ENCODE data around the gene SLC10A1.
"Not testable (repeated sequence)": the region's sequence is repeated elsewhere in the genome, so short reads cannot be mapped to it uniquely, and the experiment has no call there.

The SLC10A1 gene

DNA sequence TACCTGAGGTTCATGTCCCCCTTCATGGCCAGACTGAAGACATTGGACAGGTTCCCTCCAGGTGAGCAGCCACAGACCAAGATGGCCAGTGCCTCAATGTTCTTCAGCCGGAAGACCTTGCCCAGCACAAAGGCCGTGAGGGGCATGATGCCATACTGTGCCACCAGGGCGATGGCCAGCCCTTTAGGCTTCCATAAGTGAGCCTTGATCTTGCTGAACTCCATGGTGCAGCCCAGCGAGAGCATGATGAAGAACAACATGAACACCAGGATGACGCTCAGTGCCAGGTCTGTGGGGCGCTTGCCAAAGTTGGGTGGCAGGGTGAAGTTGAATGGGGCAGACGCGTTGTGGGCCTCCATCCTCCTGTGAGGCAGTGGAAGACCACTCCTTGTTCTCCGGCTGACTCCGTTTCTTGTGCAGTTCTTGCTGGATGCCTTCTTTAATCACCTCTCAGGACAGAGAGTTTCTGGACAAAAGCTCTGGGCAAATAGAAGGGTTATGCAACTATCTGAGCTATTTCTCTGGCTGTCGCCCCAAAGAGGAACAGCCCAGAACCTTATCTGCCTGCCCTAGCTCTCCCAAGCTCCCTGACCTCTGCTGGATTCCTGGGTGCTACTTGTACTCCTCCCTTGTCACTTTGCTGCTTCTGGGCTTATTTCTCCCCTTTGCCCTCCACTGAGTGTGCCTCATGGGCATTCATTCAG is at the start of gene SLC10A1:
SLC10A1 (minus strand) TSS at position 445 of the 704 bp plus-strand sequence; CDS start at position 359, 86 bp downstream.
- no peak for DNase-seq (ENCODE audit: low spot score)

DNA sequence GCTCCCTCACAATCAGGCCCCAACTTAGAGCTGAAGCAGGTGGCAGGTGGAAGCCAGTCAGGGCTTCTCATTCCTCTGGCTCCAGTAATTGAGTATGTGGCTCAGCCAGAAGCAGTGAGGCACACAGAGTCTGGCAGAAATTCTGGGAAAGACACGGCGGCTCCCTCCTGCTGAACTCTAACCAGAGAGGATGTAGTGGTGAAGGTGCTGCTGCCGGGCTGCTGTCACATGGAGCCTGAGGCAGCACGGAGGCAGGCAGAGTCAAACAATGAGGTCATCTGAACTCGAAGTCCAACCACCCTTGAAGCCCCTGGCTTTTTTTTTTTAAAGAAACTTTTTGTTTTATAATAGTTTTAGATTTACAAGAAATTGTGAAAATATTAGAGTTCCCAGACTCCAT is 48.7 kb upstream of the SLC10A1 start:
- DNase-seq (ENCODE audit: low spot score): no peak

DNA sequence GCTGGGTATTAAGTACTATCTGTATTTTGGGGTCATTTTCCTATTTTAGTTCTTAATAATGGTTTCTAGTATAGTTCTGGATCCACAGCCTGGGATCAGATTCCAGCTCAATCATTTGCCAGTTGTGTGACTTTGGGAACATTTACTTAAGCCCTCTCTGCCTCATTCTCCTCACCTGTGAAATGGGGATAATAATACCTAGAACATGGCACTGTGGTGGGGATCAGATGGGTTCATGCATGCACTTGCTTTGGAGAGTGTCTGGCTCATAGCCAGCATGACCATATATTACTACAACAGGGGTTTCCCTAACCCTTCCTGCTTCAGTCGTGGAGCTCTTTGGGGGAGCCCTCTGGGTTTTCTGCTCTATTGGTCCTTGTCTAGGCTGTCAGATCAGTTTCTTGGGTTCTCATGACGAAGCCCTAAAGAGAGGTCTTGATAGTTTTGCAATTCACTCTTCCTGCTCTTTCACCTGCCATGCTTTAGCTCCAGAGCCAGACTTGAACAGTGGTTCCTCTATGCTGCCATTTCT is 48.1 kb upstream of the SLC10A1 start:
- no peak for DNase-seq (ENCODE audit: low spot score)

DNA sequence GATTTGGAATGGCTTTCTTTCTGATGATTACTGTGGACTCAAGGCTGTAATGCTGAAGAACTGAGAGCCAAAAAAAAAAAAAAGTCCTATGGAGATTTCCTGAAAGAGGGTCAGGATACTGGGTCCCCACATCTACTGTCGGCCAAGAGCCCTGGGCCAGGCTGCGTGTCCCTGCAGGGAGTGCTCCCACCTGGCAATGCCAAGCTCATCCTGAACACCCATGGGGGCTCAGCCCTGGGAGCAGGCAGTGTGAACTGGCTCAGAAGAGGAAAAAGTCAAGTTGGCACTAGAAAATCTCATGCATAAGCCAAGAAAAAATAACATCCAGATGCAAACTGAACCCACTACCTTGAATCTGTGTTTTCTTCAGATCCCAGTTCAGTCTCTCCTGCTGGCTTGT is 47.1 kb upstream of the SLC10A1 start:
- DNase-seq (ENCODE audit: low spot score): no peak

DNA sequence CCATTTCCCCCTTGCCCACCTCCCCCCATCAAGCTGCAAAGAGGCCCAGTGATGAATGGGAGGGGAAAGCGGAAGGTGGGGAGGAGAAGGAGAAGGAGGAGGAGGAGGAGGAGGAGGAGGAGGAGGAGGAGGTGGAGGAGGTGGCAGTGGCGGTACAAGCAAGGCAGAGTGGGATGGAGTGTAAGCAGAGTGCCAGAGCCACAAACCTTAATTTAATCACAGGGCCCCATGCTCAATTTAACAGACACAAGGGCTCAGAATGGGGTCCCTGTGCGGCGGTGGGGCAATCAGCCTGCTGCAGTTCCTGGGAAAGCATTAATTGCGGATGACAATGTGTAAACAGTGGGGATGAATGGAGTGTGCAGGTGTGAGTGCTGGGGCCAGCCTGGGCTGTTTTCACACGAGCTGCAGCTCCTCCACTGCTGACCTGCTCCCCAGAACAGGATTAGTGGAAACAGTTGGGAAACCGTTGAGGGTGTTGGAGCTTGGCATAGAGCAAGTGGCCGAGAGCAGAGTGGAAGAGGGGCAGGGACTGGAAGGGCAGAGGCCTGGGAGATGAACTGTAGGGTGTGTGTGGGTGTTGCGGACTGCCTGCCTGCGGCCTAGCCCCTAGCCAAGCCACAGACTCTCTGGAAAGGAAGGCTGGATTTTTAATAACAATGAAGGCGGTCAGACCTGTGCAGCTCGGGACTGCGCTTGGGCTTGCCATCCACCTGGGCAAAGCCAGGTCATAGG is 45.8 kb upstream of the SLC10A1 start:
- no peak for DNase-seq (ENCODE audit: low spot score)

DNA sequence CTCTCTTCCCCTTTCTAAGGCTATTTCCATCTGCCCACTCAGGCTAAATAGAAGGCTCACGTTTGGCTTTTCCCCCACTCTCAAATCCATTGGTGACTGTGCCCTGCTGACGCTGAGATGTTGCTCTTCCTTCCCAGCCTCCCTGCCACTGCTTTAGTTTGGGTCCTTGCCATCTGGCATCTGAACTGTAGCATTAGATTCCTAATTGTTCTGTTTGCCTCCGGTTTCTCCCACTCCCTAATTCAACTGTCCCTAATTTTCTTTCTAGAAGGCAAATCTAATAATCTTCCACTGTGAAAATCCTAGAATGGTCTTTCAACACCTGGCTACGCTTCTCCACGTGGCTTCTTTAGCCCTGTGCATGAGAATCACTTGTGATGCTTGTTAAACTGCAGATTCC is 44.6 kb upstream of the SLC10A1 start:
- DNase-seq (ENCODE audit: low spot score): no peak

DNA sequence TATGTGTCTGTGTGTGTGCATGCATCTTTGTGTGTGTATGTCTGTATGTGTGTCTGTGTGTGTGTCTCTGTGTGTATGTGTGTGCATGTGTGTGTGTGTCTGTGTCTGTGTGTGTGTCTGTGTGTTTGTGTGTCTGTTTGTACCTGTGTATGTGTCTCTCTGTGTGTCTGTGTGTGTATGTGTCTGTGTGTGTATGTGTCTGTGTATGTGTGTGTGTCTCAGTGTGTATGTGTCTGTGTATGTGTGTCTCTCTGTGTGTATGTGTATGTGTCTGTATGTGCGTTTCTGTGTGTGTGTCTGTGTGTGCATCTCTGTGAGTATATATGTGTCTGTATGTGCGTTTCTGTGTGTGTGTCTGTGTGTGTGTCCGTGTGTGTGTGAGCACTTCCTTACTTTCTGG is 42.6 kb upstream of the SLC10A1 start:
- DNase-seq (ENCODE audit: low spot score): no peak

DNA sequence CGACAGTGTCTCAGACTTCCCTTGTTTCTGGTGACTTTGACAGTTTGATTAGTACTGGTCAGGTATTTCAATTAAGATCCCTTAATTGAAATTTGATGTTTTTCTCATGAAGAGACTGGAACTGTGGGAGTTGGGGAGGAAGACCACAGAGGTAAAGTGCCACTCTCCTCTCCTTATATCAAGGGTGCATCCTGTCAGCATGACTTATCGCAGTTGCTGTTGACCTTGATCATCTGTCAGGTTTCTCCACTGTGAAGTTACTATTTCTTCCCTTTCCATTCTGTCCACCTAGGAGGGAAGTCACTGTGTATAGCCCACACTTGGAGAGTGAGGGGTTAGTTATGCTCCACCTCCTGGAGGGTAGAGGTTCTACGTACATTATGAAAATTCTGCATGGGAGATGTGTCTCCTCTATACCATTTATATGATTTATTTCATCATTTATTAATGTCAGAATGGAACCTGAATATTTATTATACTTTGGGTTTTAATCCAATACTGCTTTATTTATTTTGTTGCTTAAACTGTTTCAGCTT is 41.9 kb upstream of the SLC10A1 start:
- DNase-seq (ENCODE audit: low spot score): no peak

DNA sequence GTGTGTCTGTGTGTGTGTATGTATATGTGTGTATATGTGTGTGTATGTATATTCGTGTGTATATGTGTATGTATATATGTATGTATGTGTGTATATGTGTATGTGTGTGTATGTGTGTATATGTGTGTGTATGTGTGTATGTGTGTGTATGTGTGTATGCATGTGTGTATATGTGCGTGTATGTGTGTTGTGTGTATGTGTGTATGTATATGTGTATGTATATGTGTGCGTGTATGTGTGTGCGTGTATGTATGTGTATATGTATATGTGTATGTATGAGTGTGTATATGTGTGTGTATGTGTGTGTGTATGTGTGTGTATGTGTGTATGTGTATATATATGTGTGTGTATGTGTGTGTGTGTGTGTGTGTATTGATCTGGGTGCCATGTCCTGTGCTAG is 31.8 kb upstream of the SLC10A1 start:
- DNase-seq (ENCODE audit: low spot score): no peak

DNA sequence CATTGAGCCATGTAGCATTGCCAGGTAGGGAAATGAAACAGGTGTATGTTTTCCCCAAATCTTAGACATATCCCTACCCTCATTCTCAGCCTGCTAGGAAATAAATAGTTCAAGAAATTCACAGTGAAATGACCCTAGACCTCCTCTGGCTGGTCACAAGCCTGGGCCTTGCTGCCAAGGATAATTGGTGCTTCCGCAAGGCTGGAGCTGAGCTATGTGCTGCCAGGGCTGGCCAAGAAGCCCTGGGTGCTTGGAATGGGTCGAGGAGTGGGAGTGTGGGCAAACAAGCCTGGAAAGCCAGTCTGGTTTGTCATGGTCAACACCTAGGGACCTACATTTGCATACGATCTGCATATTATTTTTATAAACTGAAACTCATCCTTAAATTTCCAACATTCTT is 31.3 kb upstream of the SLC10A1 start:
- DNase-seq (ENCODE audit: low spot score): no peak

DNA sequence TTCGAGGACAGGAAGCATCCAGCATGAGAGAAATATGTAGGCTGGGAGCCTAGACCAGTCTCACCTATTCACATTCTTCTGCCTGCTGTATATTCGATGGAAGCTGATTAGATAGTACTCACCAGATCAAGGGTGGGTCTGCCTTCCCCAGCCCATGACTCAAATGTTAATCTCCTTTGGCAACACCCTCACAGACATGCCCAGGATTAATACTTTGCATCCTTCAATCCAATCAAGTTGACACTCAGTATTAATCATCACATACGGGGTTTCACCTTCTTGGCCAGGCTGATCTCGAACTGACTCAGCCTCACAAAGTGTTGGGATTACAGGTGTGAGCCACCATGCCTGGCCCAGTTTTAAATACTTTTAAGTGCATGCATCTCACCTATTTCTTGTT is 30.5 kb upstream of the SLC10A1 start:
- no peak for DNase-seq (ENCODE audit: low spot score)

DNA sequence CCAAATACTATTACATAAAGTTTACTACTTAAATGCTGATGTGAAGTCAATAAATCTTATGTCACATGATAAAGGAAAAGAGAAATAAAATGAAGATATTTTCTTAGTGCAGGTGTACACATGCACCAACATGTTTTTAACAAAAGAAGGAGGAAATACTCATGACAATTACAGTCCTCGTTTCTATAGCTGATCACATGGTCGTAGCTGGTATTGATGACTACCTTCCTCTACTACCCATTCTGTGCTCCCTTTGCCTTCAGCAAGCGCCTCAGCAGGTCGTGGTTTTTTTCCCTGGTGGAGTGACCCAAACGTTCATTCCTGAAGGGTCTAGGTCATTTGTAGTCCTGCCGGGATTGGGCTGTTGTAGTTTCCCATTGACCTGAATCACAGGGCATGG is 25.4 kb upstream of the SLC10A1 start:
- no peak for DNase-seq (ENCODE audit: low spot score)

DNA sequence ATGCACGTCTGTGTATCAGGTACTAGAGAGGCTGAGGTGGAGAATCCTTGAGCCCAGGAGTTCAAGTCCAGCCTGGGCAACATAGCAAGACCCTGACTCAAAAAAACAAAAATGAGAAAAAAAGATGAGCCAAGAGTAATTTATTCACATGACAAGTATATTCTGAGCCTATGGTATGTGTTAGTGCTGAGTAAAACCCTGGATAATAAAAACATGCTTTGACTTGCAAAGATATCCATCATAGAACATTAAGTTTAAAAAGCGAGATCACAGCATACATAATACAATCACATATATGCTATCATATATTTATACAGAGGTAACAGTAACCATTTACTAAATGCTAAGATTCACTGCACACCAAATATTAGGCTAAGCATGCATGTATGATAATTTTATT is 23.9 kb upstream of the SLC10A1 start:
- no peak for DNase-seq (ENCODE audit: low spot score)

DNA sequence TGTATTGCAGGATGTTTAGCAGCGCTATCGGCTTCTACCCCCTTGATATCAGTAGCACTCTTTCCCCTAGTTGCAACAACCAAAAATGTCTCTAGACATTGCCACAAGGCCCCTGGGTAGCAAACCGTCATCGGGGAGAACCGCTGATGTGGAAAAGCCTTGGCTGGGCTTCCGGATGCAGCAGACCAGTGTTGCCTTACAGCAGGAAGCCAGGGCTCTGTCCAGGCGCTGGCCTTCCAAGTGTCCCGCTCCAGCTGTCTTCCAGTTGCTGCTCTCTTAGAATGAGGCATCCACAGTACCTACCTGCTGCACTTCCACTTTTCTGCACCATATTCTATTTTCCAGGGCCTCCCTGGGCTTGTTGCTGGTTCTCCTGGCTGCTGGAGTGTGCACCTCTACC is 22.6 kb upstream of the SLC10A1 start:
- DNase-seq (ENCODE audit: low spot score): no peak

DNA sequence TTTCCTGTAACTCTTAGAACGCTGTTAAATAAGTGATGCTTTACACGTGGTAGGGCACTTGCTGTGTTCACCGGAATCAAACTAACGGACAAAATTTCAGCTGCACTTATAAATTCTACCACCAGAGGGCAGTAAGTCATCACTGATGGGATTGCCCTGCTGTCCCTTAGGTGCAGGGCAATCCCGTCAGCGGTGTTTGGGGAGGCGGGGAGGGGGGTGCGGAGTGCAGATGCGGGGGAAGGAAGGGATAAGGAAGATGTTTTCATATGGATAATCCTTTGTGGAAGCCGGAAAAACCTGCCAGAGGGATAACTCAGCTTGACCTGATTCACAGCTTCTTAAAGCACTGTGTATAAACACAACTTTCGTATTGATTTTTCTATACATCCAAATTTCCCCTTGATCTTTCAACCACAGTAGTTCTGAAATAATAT is 21.7 kb upstream of the SLC10A1 start:
- DNase-seq (ENCODE audit: low spot score): peak; percentile 75

DNA sequence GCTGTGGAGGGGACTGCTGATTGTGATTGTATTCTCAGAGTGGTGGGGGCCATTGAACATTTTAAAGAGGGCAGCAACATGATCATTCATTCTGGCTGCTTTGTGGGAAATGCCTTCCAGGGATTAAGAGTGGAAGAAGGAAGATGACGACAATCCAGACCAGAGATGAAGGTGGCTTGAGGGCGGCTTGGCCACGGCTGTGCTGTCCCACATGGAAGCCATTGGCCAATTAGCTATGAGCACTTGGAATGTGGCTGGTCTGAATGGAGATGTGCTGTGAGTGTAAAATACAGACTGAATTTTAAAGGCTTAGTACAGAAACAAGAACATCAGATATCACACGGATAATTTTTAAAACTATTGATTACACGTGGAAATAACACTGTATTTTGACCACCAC is 19.2 kb upstream of the SLC10A1 start:
- no peak for DNase-seq (ENCODE audit: low spot score)

DNA sequence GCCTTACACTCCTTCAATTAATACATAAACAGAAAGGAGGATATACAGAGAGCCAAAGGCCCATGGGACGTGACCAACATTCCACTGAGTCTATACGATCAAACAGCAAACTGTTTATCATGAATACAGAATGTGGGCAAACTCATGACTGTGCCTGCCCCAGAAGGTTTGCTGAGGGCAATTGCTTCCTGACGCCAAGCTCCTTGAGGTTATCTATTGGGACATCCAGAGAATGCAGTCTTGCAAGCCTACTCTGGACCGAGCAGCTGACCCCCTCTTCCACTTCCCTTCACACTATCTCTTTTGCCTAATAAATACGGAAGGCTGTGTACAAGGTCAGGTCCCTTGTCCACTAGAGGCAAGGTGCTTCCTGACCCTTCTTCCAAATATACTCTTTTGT is 18.5 kb upstream of the SLC10A1 start:
- no peak for DNase-seq (ENCODE audit: low spot score)

DNA sequence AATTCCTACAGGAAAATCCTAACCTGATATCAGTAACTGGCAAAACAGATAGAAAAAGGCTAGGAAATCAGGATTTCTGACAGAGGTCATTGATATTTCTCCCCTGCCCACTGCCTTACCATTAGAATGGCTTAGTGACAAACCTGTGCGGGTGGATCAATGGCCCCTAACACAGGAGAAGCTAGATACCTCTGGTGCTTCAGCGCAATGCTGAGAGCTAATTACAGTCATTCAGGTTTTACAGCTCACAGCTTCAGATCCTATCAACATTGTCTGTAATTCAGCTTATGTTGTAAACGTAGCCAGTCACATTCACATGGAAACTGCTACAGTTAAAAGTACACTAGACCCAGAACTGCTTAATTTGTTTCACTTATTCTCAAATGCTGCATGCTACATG is 17.4 kb upstream of the SLC10A1 start:
- DNase-seq (ENCODE audit: low spot score): no peak

DNA sequence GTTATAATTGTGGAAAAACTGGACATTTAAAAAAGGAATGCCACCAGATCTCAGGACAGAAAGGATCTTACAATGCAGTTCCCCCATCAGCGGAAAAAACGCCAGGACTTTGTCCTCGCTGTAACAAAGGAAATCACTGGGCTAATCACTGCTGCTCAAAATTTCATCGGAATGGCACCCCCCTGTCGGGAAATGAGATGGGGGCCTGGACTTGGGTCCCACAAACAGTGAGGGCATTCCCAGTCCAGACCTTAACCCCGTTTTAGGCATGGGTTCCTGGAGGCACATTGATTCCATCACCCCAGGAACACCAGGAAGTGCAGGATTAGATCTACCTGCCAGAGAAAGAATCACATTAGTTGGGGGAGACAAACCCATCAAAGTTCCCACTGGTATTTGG is 16.3 kb upstream of the SLC10A1 start:
- not testable (repeated sequence) for DNase-seq (ENCODE audit: low spot score)

DNA sequence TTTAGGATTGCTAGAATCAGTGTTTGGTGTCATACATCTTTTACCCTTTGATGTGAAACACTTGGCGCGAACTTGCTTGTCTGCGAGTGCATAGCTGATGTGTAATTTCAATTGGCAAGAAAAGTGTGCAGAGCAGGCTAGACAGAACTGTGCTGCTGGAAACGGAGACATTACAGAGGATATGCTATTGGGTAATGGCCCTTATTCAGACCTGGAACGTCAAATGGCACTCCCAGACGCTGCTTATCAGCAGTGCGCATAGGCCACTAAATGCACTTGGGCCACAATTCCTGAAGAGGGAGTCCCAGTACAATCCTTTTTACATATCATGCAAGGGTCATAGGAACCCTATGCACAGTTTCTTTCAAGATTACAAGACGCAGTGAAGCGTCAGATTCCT is 15.7 kb upstream of the SLC10A1 start:
- no peak for DNase-seq (ENCODE audit: low spot score)

DNA sequence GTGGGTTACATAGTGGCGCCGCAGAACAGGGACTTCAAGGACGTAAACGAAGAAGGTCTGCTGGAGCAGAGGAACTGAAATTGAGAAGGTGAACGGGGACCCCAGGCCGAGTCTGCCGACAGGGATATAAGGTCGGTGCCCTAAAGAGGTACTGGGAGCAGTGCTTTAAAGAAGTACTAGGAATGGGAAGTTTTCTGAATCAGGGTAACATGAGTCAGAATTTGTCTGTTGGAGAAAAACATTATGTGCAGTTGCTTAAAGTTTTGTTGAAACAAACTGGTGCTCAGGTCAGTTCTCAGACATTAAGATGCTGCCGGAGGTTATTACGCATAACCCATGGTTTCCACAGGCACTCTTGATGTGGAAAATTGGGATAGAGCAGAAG is 14.8 kb upstream of the SLC10A1 start:
- no peak for DNase-seq (ENCODE audit: low spot score)

DNA sequence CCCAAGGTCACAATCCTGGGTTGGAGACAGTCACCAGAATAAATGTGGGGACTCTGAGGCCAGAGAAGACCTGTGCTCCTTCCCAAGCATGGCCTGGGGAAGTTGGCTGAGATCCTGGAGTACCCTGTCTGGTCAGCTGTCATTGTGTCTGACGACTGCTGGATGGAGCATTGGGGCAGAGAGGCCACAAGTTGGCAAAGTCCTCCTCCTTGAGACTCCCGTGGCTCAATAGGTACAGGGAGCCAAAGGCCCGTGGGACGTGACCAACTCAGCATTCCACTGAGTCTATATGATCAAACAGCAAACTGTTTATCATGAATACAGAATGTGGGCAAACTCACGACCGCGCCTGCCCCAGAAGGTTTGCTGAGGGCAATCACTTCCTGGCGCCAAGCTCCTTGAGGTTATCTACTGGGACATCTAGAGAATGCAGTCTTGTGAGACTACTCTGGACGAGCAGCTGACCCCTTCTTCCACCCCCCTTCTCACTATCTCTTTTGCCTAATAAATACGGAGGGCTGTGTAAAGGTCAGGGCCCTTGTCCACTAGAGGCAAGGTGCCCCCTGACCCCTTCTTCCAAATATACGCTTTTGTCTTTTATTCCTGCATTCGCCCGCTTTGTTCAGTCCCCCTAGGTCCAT is 14.3 kb upstream of the SLC10A1 start:
- DNase-seq (ENCODE audit: low spot score): no peak

Measured in hematopoietic multipotent progenitor cell treated with erythropoietin and hydrocortisone succinate and interleukin-3 and kit ligand, for 15 days (in vitro differentiated cells).